Thyroid gland (tissue), 4 donors: Measurements from ENCODE around the gene ITGA8.

ENCODE experiments used
- CTCF ChIP-seq, 6 experiments: fragments of 200-600 bp in 3 of 6; fragments of 450-650 bp in 3 of 6; sonication (generic) in 3 of 6; IDR thresholded peaks; one replicate each; pipeline ENCODE4 v1.5.1; 2016 to 2019; ENCODE audit warnings: antibody characterized with exemption in 6 of 6, mild to moderate bottlenecking in 2 of 6, inconsistent platforms in 1 of 6, moderate library complexity in 1 of 6
- POLR2A ChIP-seq, 2 donors: fragments of 450-650 bp; IDR thresholded peaks; one replicate each; pipeline ENCODE4 v1.6.1; 2017; ENCODE audit warnings: antibody characterized with exemption in 2 of 2, mild to moderate bottlenecking in 2 of 2, moderate library complexity in 1 of 2

- TF ChIP-seq CTCF (IDR thresholded peaks at IDR 0.05) (no peak), POLR2A (IDR thresholded peaks at IDR 0.05) (no peak)
Observed at GRCh38 chr10:15730341-15730740, 10.6 kb upstream of the ITGA8 start.
